Endothelial cell of umbilical vein (primary cell): ENCODE measurements around the gene GLB1L. TPM values are rescaled to one million over a fixed set of nuclear protein-coding genes. Genes with fewer than 3 reads are reported as not detected.

Experiments used
- BruUV-seq: library from RNA; stranded (reverse); fragments of 400-500 nt; replicated peaks from 2 replicates; lab custom pipeline; 2021; lab: Mats Ljungman, UMichigan
- CTCF ChIA-PET: fragments of 300-600, 350-600 bp; sonication (Branson Sonifier 250); formaldehyde crosslinking; loops from one replicate; lab custom pipeline; 2021; ENCODE audit warnings: antibody characterized with exemption, inconsistent platforms; lab: Charles Lee
- POLR2A ChIA-PET: fragments of 300-600, 350-600 bp; sonication (Branson Sonifier 250); formaldehyde crosslinking; loops from one replicate; lab custom pipeline; 2021; ENCODE audit warnings: antibody characterized with exemption, inconsistent platforms; lab: Charles Lee
- DNase-seq: peaks from one replicate; pipeline ENCODE4 v3.0.0-alpha.2; 2011; ENCODE audit warnings: low read depth, low spot score
- FAIRE-seq: peaks from 2 replicates; lab custom pipeline; 2011; peaks lifted over from hg19 to GRCh38; lab: Jason Lieb, UNC
- H2AFZ ChIP-seq: 2 replicates; pipeline ENCODE4 v1.6.0; 2012; ENCODE audit warnings: low read depth, low read length, control low read depth, inconsistent platforms
- H3K27ac ChIP-seq: 2 replicates; pipeline ENCODE4 v1.5.1; 2011; ENCODE audit warnings: low read depth, mild to moderate bottlenecking, control low read depth, low read length, moderate library complexity; ENCODE audit not compliant: insufficient read depth
- H3K27me3 ChIP-seq, 2 experiments: 2 replicates each; pipeline versions ENCODE4 v1.6.0 to v1.6.1; 2011; ENCODE audit warnings: low read length in 2 of 2, mixed read lengths in 1 of 2; ENCODE audit not compliant: control insufficient read depth in 2 of 2, insufficient read depth in 2 of 2
- H3K36me3 ChIP-seq, 2 experiments: 2 replicates in 1 of 2; 3 replicates in 1 of 2; pipeline ENCODE4 v1.5.1; 2011; ENCODE audit warnings: low read length in 2 of 2, mild to moderate bottlenecking in 1 of 2, moderate library complexity in 1 of 2; ENCODE audit not compliant: control insufficient read depth in 2 of 2, insufficient read depth in 2 of 2; ENCODE audit errors: extremely low read depth in 1 of 2
- H3K4me1 ChIP-seq: 3 replicates; pipeline ENCODE4 v1.5.1; 2011; ENCODE audit warnings: mild to moderate bottlenecking, low read length; ENCODE audit not compliant: control insufficient read depth, insufficient read depth; ENCODE audit errors: extremely low read depth
- H3K4me2 ChIP-seq: 2 replicates; pipeline ENCODE4 v1.6.1; 2011; ENCODE audit warnings: low read length, control low read depth, mixed read lengths; ENCODE audit not compliant: insufficient read depth
- H3K4me3 ChIP-seq, 3 experiments: fragments of 200-600 bp in 1 of 3; sonication (generic), shearing (Covaris generic) in 1 of 3; replicated peaks in 1 of 3; 2 replicates each; pipeline ENCODE4 v1.5.1; 2011 to 2016; ENCODE audit warnings: control low read depth in 3 of 3, low read length in 3 of 3, mild to moderate bottlenecking in 2 of 3, inconsistent platforms in 1 of 3, low read depth in 1 of 3, moderate library complexity in 1 of 3; ENCODE audit not compliant: insufficient read depth in 1 of 3
- H3K79me2 ChIP-seq: 2 replicates; pipeline ENCODE4 v1.6.0; 2012; ENCODE audit warnings: low read length, inconsistent platforms; ENCODE audit not compliant: control insufficient read depth, insufficient read depth
- H3K9ac ChIP-seq: replicated peaks from 2 replicates; pipeline ENCODE3; 2011; ENCODE audit warnings: low read length, control low read depth; ENCODE audit not compliant: insufficient read depth; ENCODE audit errors: extremely low read depth
- H3K9me1 ChIP-seq: replicated peaks from 3 replicates; pipeline ENCODE4 v1.6.0; 2011; ENCODE audit warnings: mild to moderate bottlenecking, low read length; ENCODE audit not compliant: control insufficient read depth, insufficient read depth; ENCODE audit errors: extremely low read depth
- H3K9me3 ChIP-seq: replicated peaks from 2 replicates; pipeline ENCODE4 v1.5.1; 2012; ENCODE audit warnings: low read length, inconsistent platforms; ENCODE audit not compliant: control insufficient read depth, insufficient read depth
- H4K20me1 ChIP-seq: replicated peaks from 2 replicates; pipeline ENCODE3; 2011; ENCODE audit warnings: mild to moderate bottlenecking, low read length; ENCODE audit not compliant: control insufficient read depth, insufficient read depth; ENCODE audit errors: extremely low read depth
- EZH2 ChIP-seq: IDR thresholded peaks from 2 replicates; pipeline ENCODE4 v1.6.1; 2012; ENCODE audit warnings: borderline replicate concordance, low read depth, mild to moderate bottlenecking, moderate library complexity, low read length, inconsistent platforms; ENCODE audit not compliant: severe bottlenecking
- FOS ChIP-seq: IDR thresholded peaks from 2 replicates; pipeline ENCODE4 v1.6.1; 2011; ENCODE audit warnings: mild to moderate bottlenecking, low read length, moderate library complexity, borderline replicate concordance; ENCODE audit not compliant: insufficient read depth
- GATA2 ChIP-seq: IDR thresholded peaks from 2 replicates; pipeline ENCODE4 v1.7.0; 2011; ENCODE audit warnings: low read depth, mild to moderate bottlenecking, moderate library complexity, mixed read lengths, low read length; ENCODE audit not compliant: insufficient read length, insufficient read depth
- JUN ChIP-seq: IDR thresholded peaks from 2 replicates; pipeline ENCODE4 v1.6.1; 2011; ENCODE audit warnings: borderline replicate concordance, low read depth; ENCODE audit not compliant: insufficient read length, insufficient read depth
- MAX ChIP-seq: IDR thresholded peaks from 2 replicates; pipeline ENCODE4 v1.6.1; 2011; ENCODE audit not compliant: insufficient read depth, insufficient read length
- MYC ChIP-seq: IDR thresholded peaks from one replicate; pipeline ENCODE4 v1.6.1; 2011; ENCODE audit warnings: mild to moderate bottlenecking, low read depth, low read length
- POLR2A ChIP-seq: IDR thresholded peaks from 2 replicates; pipeline ENCODE4 v1.6.1; 2012; ENCODE audit warnings: low read depth, mild to moderate bottlenecking, control low read depth, low read length
- POLR2AphosphoS5 ChIP-seq: IDR thresholded peaks from 2 replicates; pipeline ENCODE4 v1.6.1; 2012; ENCODE audit warnings: low read depth, mild to moderate bottlenecking, control low read depth, low read length, moderate library complexity; ENCODE audit not compliant: insufficient read depth
- dilution Hi-C: fragments of 300-500 bp; cut with MboI; formaldehyde crosslinking; loops from one replicate; pipeline ENCODE4 v1.15.0; 2019; ENCODE audit warnings: low sequenced_read_pairs; ENCODE audit not compliant: extremely low pct_ligation_motif_present
- intact Hi-C: fragments of 100-400 bp; cut with micrococcal nuclease; formaldehyde crosslinking; loops from one replicate; pipeline ENCODE4 v1.10.0; 2022
- polyA plus RNA-seq, 4 experiments: library from polyadenylated mRNA; depleted of rRNA in 3 of 4; stranded (reverse) in 3 of 4; unstranded in 1 of 4; fragments of >200 nt; gene quantifications; 2 replicates each; pipeline versions ENCODE4 v1.2.1 to v1.2.3, GENCODE V29; 2011 to 2012; ENCODE audit warnings: missing spikeins in 1 of 4
- total RNA-seq: library from RNA; stranded (reverse); gene quantifications from 2 replicates; pipeline ENCODE4 v1.2.3, GENCODE V29; 2021
- TF ChIP-seq, protein P1 (sequence below), 2 donors: IDR thresholded peaks; 1 replicate in 1 of 2; 2 replicates in 1 of 2; pipeline ENCODE4 v1.5.1; 2011; ENCODE audit warnings: low read length in 2 of 2, mild to moderate bottlenecking in 2 of 2, moderate library complexity in 2 of 2, control low read depth in 1 of 2, inconsistent platforms in 1 of 2, low read depth in 1 of 2; ENCODE audit not compliant: insufficient read depth in 1 of 2; ENCODE audit errors: extremely low read depth in 1 of 2

GLB1L gene
- total and polyA plus RNA-seq, 2 donors (not counting 3 experiments of a cell fraction or from before 2014, with no cell fraction given): 9.2 to 11.9 TPM

GRCh38 chr2:219271021-219271420, 25.8 kb upstream of the GLB1L start:
- no peak for DNase-seq
- Histone ChIP-seq H3K27me3 (peaks cover 4 to 10% of the 10 kb centered on the region in 2 experiments), H3K27ac (no peak overlapping the region), H3K36me3 (no peaks in the 10 kb centered on the region), H3K79me2 (no peaks in the 10 kb centered on the region), H3K4me2 (no peak overlapping the region), H4K20me1 (no peaks in the 10 kb centered on the region), H3K9me1 (no peaks in the 10 kb centered on the region), H3K4me1 (no peaks in the 10 kb centered on the region), H3K4me3 (no peak overlapping the region), H3K9me3 (no peaks in the 10 kb centered on the region), H3K9ac (no peak overlapping the region), H2AFZ (no peak overlapping the region)
- no TSS peak for BruUV-seq
- ChIA-PET POLR2A (no interaction called here), CTCF (interaction anchor here (1.5 kb wide), 1 partner anchor 13 kb away, joined by 3 read pairs; no protein-coding TSS in a partner anchor)
- dilution Hi-C loops (no loop called here), intact Hi-C loops (no loop called here)
- FAIRE-seq: no peak
- no peak for TF ChIP-seq GATA2
- TF ChIP-seq, protein P1, sequence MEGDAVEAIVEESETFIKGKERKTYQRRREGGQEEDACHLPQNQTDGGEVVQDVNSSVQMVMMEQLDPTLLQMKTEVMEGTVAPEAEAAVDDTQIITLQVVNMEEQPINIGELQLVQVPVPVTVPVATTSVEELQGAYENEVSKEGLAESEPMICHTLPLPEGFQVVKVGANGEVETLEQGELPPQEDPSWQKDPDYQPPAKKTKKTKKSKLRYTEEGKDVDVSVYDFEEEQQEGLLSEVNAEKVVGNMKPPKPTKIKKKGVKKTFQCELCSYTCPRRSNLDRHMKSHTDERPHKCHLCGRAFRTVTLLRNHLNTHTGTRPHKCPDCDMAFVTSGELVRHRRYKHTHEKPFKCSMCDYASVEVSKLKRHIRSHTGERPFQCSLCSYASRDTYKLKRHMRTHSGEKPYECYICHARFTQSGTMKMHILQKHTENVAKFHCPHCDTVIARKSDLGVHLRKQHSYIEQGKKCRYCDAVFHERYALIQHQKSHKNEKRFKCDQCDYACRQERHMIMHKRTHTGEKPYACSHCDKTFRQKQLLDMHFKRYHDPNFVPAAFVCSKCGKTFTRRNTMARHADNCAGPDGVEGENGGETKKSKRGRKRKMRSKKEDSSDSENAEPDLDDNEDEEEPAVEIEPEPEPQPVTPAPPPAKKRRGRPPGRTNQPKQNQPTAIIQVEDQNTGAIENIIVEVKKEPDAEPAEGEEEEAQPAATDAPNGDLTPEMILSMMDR (IDR thresholded peaks at IDR 0.05; ENCODE audit: extremely low read depth in 1 of 2, insufficient read depth in 1 of 2, low read depth in 1 of 2, low read length in 2 of 2): no peak
- TF ChIP-seq MAX: no peak
- TF ChIP-seq EZH2: no peak
- TF ChIP-seq MYC: no peak
- no peak for TF ChIP-seq FOS
- no peak for TF ChIP-seq POLR2AphosphoS5
- TF ChIP-seq JUN: no peak
- no peak for TF ChIP-seq POLR2A
